Measurements from ENCODE around the gene ASPSCR1. TPM values are rescaled to one million over a fixed set of nuclear protein-coding genes. Genes with fewer than 3 reads are reported as not detected.

ASPSCR1 gene
- total and polyA plus RNA-seq, 9 of the 15 experiments (the other 6 are each of a cell fraction or from before 2014, with no cell fraction given): 0.90 to 36.9 (median 11.6) TPM

DNA sequence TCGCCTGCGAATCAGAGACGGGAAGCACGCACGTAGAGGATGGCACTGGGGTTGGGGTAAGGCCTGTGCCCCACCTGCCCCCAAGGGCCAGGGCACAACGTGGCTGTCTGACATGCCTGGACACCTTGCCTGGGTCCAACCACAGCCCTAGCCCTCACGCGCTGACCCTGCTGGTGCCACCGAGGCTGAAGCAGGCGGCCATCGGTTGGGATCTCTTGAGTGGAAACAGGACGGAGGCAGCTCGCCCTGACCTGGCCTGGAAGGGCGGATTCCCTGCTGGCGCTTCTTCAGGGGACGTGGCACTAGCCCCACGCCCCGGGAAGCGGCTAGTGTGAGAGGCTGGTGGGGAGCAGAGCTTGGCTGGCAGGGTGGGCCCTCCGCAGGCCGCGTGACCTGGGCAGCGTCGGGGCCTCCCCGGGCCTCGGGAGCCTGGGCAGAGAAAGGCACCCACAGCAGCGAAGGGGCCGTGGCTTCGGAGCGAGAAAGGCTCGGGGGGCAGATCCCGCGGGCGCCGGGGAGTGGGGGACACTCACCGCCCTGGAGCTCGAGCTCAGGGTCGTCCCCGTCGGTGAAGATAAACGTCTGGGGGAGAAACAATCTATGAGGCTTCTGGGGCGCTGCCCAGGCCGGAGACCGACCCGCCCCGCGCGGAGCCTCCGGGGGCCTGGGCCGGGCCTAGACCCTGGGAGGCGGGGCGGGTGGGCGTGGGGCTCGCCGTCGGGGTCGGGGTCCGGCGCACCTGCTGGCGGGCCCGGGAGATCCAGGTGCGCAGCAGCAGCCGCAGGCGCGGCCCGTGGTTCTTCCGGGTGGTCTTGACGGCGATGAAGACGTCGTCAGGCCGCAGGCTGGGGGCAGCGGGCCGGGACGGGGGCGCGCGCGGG lies 73.6 kb downstream of the ASPSCR1 start:
- peaks cover 6 to 90% of the 10 kb centered on the region in 2 experiments; a peak in 3 of 5 replicates for H3K4me1 ChIP-seq (replicated peaks in 1 of 2; ENCODE audit: control insufficient read depth in 2 of 2, insufficient read depth in 2 of 2, low read length in 2 of 2)
- peak overlapping the region; percentile 98 for H3K4me3 ChIP-seq
- WGBS (ENCODE audit: insufficient coverage, low coverage, missing lambda C conversion rate): 41% methylated on average over 33 of the region's 79 CpGs
- FAIRE-seq (no peak), ATAC-seq (peak; percentile 30), DNase-seq (ENCODE audit: extremely low read depth in 1 of 4, low spot score in 3 of 4) (peak in 3 of 4 experiments; percentile 49 to 84 (median 81))
- ChIA-PET POLR2A (interaction anchor here (0.7 to 1.8 kb wide), 3 partner anchors 9 to 244 kb away, joined by 3 to 7 read pairs (median 4); no protein-coding TSS in a partner anchor), CTCF (ENCODE audit: low intra/inter-chr PET ratio) (no interaction called here)
- no TSS peak for BruUV-seq (replicated peaks)
- H3K27ac ChIP-seq (ENCODE audit: extremely low read depth, low read depth, low read length): peak overlapping the region; percentile 63; the same call in 2 of the 3 replicates
- H3K9me1 ChIP-seq (ENCODE audit: control insufficient read depth, insufficient read depth, low read length): peaks cover 2% of the 10 kb centered on the region
- peaks cover 68% of the 10 kb centered on the region; the same call in 2 of the 3 replicates for H3K36me3 ChIP-seq (ENCODE audit: control insufficient read depth, insufficient read depth, low read length)
- H3K27me3 ChIP-seq (ENCODE audit: control insufficient read depth in 2 of 2, insufficient read depth in 2 of 2, low read length in 2 of 2): no peaks in the 10 kb centered on the region
- intact Hi-C loops (cut with micrococcal nuclease): no loop called here
- peaks cover 28% of the 10 kb centered on the region for H3K79me2 ChIP-seq (ENCODE audit: control insufficient read depth, insufficient read depth, low read length)
- H2AFZ ChIP-seq (ENCODE audit: low read depth, low read length): peak overlapping the region; percentile 44
- H4K20me1 ChIP-seq (replicated peaks; ENCODE audit: control insufficient read depth, insufficient read depth, low read length): 0 out of 2 replicates have a peak, but pooled peaks cover 4% of the 10 kb centered on the region
- peak overlapping the region; percentile 78 to 97 for H3K9ac ChIP-seq (ENCODE audit: insufficient read depth in 1 of 2, low read depth in 2 of 2, low read length in 2 of 2)
- in situ Hi-C loops (cut with MboI): no loop called here
- H3K9me3 ChIP-seq (replicated peaks; ENCODE audit: control insufficient read depth, insufficient read depth, low read depth, low read length): no peaks in the 10 kb centered on the region
- peak overlapping the region; percentile 76 for H3K4me2 ChIP-seq (ENCODE audit: insufficient read depth, low read length)
- TF ChIP-seq, protein P1, sequence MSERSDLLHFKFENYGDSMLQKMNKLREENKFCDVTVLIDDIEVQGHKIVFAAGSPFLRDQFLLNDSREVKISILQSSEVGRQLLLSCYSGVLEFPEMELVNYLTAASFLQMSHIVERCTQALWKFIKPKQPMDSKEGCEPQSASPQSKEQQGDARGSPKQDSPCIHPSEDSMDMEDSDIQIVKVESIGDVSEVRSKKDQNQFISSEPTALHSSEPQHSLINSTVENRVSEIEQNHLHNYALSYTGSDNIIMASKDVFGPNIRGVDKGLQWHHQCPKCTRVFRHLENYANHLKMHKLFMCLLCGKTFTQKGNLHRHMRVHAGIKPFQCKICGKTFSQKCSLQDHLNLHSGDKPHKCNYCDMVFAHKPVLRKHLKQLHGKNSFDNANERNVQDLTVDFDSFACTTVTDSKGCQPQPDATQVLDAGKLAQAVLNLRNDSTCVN (CRISPR knock-in tag; IDR thresholded peaks at IDR 0.05): no peak
- TF ChIP-seq ZNF57 (CRISPR knock-in tag; IDR thresholded peaks at IDR 0.05) (no peak), MTA1 (IDR thresholded peaks at IDR 0.05; ENCODE audit: borderline replicate concordance) (no peak), KAT7 (CRISPR knock-in tag; IDR thresholded peaks at IDR 0.05; ENCODE audit: borderline replicate concordance) (peak; percentile 60; the same call in 1 of the 2 replicates), ETS2 (tag; IDR thresholded peaks at IDR 0.05; ENCODE audit: borderline replicate concordance, poor library complexity, severe bottlenecking) (no peak), ZNF561 (CRISPR knock-in tag; conservative IDR thresholded peaks at IDR 0.05) (no peak), BRCA1 (IDR thresholded peaks at IDR 0.05) (no peak), BRCA1 (CRISPR knock-in tag; IDR thresholded peaks at IDR 0.05) (0 out of 2 replicates have a peak, but pooled peaks have one; percentile 41), CCNT2 (IDR thresholded peaks at IDR 0.05; ENCODE audit: borderline replicate concordance, extremely low read depth, insufficient read length, low read depth, low read length) (no peak)
- TF ChIP-seq, protein P2, sequence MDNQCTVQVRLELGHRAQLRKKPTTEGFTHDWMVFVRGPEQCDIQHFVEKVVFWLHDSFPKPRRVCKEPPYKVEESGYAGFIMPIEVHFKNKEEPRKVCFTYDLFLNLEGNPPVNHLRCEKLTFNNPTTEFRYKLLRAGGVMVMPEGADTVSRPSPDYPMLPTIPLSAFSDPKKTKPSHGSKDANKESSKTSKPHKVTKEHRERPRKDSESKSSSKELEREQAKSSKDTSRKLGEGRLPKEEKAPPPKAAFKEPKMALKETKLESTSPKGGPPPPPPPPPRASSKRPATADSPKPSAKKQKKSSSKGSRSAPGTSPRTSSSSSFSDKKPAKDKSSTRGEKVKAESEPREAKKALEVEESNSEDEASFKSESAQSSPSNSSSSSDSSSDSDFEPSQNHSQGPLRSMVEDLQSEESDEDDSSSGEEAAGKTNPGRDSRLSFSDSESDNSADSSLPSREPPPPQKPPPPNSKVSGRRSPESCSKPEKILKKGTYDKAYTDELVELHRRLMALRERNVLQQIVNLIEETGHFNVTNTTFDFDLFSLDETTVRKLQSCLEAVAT (IDR thresholded peaks at IDR 0.05): 0 out of 4 replicates have a peak, but pooled peaks of 1 of the 2 experiments have one; percentile 26
- TF ChIP-seq, protein P3, sequence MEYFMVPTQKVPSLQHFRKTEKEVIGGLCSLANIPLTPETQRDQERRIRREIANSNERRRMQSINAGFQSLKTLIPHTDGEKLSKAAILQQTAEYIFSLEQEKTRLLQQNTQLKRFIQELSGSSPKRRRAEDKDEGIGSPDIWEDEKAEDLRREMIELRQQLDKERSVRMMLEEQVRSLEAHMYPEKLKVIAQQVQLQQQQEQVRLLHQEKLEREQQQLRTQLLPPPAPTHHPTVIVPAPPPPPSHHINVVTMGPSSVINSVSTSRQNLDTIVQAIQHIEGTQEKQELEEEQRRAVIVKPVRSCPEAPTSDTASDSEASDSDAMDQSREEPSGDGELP (CRISPR knock-in tag; IDR thresholded peaks at IDR 0.05; ENCODE audit: borderline replicate concordance): peak; percentile 26; the same call in 1 of the 2 replicates

All from K562 (cell line).